ENCODE data around the gene MYLK3.

Gene MYLK3

GRCh38 chr16:46757339-46758050 lies 9.4 kb upstream of the MYLK3 start:
- FAIRE-seq: no peak

GRCh38 chr16:46756772-46757171 lies 8.6 kb upstream of the MYLK3 start:
- no peak for FAIRE-seq

GRCh38 chr16:46753015-46753414 lies 4.9 kb upstream of the MYLK3 start:
- FAIRE-seq: no peak

- no peak for FAIRE-seq
Observed at GRCh38 chr16:46751381-46751780, 3.2 kb upstream of the MYLK3 start.

- FAIRE-seq: no peak
Observed at GRCh38 chr16:46748775-46749705, 896 bp upstream of the MYLK3 start.

- no peak for FAIRE-seq
Observed at GRCh38 chr16:46746821-46747776, 1.0 kb downstream of the MYLK3 start.

GRCh38 chr16:46745617-46746016 lies 2.5 kb downstream of the MYLK3 start:
- FAIRE-seq: no peak

- no peak for FAIRE-seq
Observed at GRCh38 chr16:46743232-46743719, 4.9 kb downstream of the MYLK3 start.

GRCh38 chr16:46739934-46740333 lies 8.2 kb downstream of the MYLK3 start:
- FAIRE-seq: no peak

GRCh38 chr16:46737621-46738214 lies 10.4 kb downstream of the MYLK3 start:
- FAIRE-seq: no peak

DNA sequence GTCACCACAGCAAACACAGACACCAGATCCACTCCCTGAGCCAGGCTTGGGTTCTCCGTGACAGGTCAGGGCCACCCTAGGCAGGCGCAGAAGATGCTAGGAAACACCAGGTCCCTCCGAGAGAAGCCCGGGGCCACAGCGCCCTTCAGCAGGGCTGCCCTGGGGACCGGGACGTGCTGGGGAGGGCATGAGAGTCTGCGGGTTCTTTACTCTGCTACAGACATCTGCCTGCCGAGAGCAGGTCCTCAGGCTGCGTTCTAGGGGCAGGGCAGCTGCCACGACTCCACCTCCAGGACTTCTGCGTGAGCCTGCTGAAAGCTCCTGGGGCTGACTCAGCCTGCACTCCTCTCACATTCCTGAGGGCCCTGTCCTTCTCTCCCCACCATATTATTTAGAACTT lies 11.4 kb downstream of the MYLK3 start:
- FAIRE-seq: no peak

DNA sequence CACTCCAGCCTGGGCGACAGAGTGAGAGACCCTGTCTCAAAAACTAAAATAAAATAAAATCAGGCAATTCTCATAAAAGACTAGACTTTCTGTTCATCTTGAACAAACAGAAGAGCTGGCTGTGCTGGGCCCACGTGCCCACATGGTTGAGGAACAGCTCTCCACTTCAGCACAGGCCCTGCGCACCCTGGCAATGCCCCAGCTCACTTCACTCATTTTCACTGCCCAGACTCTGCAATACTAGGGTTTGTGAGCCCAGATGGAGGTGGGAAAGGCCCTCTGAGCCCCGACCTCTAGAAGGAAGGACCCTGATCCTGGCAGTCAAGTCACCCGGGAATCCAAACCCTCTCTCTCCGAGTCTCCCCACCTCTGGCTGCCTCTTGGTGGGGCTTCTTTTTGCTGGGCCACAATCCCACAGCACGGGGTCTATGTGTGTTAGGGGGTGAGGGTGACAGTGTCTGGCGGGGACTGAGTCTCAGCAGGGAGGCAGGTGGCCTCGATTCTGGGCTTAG lies 14.8 kb downstream of the MYLK3 start:
- no peak for FAIRE-seq

DNA sequence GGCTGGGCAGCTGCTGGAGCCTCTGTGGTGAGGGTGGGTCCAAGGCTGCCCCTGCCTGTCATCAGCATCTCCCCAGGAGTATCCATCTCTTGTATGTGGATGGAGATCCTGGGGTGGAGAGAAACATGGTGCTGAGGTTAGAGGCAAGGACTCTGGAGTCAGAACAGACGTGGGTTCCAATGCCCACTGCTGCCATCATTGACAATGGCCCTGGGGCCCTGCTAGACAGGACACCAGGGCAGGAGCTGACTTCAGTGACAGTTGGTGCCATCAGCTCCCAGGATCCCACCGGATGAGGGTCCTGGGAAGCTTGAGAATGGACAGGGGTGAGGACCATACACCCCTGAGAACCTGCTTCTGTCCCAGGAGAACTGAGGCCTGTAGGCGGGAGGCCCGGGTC lies 15.6 kb downstream of the MYLK3 start:
- FAIRE-seq: no peak

- no peak for FAIRE-seq
Observed at GRCh38 chr16:46731691-46732555, 16.2 kb downstream of the MYLK3 start.

GRCh38 chr16:46730801-46731690 lies 17.1 kb downstream of the MYLK3 start:
- no peak for FAIRE-seq

GRCh38 chr16:46730126-46730525 lies 18.0 kb downstream of the MYLK3 start:
- FAIRE-seq: no peak

DNA sequence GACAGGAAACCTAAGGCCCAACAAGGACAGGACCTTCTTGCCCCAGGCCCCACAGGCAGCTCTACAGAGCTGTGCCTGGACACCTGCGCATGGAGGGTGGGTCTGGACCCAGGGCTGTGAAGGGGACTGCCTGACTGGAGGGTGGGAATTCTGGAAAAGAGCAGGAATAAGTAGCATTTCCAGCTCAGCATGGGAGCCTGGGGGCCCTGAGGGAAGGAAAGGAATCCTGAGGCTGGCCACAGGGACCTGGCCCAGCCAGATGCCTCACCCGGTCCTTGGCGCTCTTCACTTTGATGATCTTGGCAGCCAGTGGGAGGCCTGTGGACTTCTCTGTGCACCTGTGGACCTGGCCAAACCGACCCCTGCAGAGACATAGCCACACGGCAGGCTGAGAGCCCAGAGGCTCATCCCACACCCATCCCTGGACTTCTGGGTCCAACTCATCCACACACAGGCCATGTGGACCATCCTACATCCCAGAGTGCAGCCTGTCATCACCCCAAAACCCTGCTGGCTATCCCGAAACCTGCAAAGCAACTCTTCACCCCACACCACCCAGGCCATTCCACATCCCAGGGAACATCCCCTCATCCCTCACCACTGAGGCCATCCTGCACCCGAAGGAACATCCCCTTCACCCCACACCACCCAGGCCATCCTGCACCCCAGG lies 18.7 kb downstream of the MYLK3 start:
- FAIRE-seq: no peak

DNA sequence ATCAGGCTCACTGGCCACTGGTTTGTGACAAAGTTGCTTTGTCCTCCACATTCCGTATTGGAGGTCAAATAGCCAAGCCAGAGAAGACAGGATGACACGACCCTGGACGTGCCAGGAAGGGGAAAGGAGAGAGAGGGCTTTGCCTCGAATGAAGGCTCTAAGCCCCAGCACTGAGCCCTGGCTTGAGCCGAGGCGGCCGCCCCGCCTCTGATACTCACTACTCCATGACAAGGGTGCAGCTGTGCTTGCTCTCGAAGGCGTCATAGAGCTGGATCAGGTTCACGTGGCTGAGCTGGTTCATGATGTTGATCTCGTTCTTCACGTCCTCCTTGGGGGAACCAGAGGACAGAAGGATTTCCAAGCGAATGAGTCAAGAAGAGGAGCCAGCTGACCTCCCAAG lies 19.3 kb downstream of the MYLK3 start:
- FAIRE-seq: no peak

DNA sequence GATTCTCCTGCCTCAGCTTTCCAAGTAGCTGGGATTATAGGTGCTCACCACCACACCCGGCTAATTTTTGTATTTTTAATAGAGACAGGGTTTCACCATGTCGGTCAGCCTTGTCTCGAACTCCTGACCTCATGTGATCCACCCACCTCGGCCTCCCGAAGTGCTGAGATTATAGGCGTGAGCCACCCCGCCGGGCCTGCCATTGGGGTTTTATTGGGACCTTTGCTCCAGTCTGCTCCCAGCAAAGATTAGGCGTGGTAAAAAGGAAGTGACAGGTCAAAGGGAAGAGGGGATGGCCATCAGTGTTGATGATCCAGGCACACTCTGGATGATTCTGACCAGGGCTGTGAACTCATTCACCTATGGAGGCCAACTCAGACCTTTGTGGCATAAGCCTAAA lies 20.5 kb downstream of the MYLK3 start:
- FAIRE-seq: no peak

GRCh38 chr16:46727184-46727583 lies 21.0 kb downstream of the MYLK3 start:
- FAIRE-seq: no peak
